ENCODE measurements around the gene WDR91.

DNA sequence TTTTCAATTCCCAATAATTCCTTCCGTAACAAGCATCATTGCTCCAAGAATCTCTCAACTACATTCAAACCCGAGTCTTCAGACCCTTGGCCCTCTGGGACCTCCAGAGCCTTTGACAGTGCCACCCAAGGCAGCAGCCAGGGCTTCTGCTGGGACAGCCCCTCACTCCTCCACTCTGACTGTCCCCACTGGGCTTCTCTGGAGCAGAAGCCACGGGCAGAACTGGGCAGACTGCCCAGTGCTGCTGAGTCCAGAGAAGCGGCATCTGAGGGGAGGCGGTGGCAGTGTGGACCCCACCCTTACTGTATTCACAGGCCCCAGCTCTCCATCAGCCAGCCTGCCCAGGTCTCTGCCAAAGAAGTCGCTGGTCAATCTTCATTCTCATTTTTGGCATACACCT is 49.7 kb downstream of the WDR91 start:
- TF ChIP-seq, protein P1, sequence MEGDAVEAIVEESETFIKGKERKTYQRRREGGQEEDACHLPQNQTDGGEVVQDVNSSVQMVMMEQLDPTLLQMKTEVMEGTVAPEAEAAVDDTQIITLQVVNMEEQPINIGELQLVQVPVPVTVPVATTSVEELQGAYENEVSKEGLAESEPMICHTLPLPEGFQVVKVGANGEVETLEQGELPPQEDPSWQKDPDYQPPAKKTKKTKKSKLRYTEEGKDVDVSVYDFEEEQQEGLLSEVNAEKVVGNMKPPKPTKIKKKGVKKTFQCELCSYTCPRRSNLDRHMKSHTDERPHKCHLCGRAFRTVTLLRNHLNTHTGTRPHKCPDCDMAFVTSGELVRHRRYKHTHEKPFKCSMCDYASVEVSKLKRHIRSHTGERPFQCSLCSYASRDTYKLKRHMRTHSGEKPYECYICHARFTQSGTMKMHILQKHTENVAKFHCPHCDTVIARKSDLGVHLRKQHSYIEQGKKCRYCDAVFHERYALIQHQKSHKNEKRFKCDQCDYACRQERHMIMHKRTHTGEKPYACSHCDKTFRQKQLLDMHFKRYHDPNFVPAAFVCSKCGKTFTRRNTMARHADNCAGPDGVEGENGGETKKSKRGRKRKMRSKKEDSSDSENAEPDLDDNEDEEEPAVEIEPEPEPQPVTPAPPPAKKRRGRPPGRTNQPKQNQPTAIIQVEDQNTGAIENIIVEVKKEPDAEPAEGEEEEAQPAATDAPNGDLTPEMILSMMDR (conservative IDR thresholded peaks at IDR 0.05; ENCODE audit: low read length), result no peak
- no peak for TF ChIP-seq EZH2phosphoT487 (IDR thresholded peaks at IDR 0.05; ENCODE audit: borderline replicate concordance)
